SK-N-SH treated with all-trans-retinoic acid at 6 μM for 48 hours (cell line): Measurements from ENCODE around the gene MAP1A.

Source experiments
- ATAC-seq: fragments of 200-7000 bp; cut with Tn5 transposase; 3 replicates; pipeline ENCODE4 v1.9.1; 2020; ENCODE audit warnings: mild to moderate bottlenecking, moderate library complexity
- ARNTL ChIP-seq: fragments of 450-650 bp; formaldehyde crosslinking; IDR thresholded peaks from 2 replicates; pipeline ENCODE4 v1.5.0; 2020; ENCODE audit warnings: low read depth, mild to moderate bottlenecking, moderate library complexity, borderline replicate concordance
- CSDC2 ChIP-seq: fragments of 250-450 bp; sonication (Bioruptor Pico); IDR thresholded peaks from 2 replicates; pipeline ENCODE4 v1.5.0; 2020; ENCODE audit warnings: mild to moderate bottlenecking, moderate library complexity
- CSRNP3 ChIP-seq: fragments of 250-450 bp; sonication (Bioruptor Pico); IDR thresholded peaks from 2 replicates; pipeline ENCODE4 v1.5.1; 2021; ENCODE audit warnings: mild to moderate bottlenecking, moderate library complexity
- ESRRG ChIP-seq: fragments of 250-450 bp; sonication (Bioruptor Pico); IDR thresholded peaks from 2 replicates; pipeline ENCODE4 v1.6.1; 2021; ENCODE audit warnings: mild to moderate bottlenecking
- GLIS3 ChIP-seq: fragments of 250-450 bp; sonication (Bioruptor Pico); IDR thresholded peaks from 2 replicates; pipeline ENCODE4 v1.5.0; 2020; ENCODE audit warnings: mild to moderate bottlenecking, moderate library complexity
- ISL1 ChIP-seq: fragments of 250-450 bp; sonication (Bioruptor Pico); IDR thresholded peaks from 2 replicates; pipeline ENCODE4 v2.1.2; 2022; ENCODE audit warnings: mild to moderate bottlenecking, moderate library complexity
- OSR1 ChIP-seq: fragments of 250-450 bp; sonication (Bioruptor Pico); IDR thresholded peaks from 2 replicates; pipeline ENCODE4 v1.8.0; 2022; ENCODE audit warnings: moderate library complexity, mild to moderate bottlenecking, inconsistent platforms
- PATZ1 ChIP-seq: fragments of 250-450 bp; sonication (Bioruptor Pico); IDR thresholded peaks from 2 replicates; pipeline ENCODE4 v1.8.0; 2020; ENCODE audit warnings: mild to moderate bottlenecking, moderate library complexity, borderline replicate concordance
- POU6F1 ChIP-seq: fragments of 250-450 bp; sonication (Bioruptor Pico); IDR thresholded peaks from 2 replicates; pipeline ENCODE4 v1.8.0; 2021; ENCODE audit warnings: low read depth, mild to moderate bottlenecking, moderate library complexity, borderline replicate concordance
- RARB ChIP-seq: fragments of 250-450 bp; sonication (Bioruptor Pico); IDR thresholded peaks from 2 replicates; pipeline ENCODE4 v1.8.0; 2021; ENCODE audit warnings: mild to moderate bottlenecking, moderate library complexity
- TSHZ2 ChIP-seq: fragments of 250-450 bp; sonication (Bioruptor Pico); IDR thresholded peaks from 2 replicates; pipeline ENCODE4 v1.5.0; 2020; ENCODE audit warnings: mild to moderate bottlenecking, moderate library complexity
- ZC3H10 ChIP-seq: fragments of 250-450 bp; sonication (Bioruptor Pico); IDR thresholded peaks from 2 replicates; pipeline ENCODE4 v1.5.1; 2021; ENCODE audit warnings: mild to moderate bottlenecking, moderate library complexity
- ZFP30 ChIP-seq: fragments of 450-650 bp; formaldehyde crosslinking; IDR thresholded peaks from 2 replicates; pipeline ENCODE4 v1.5.0; 2022; ENCODE audit warnings: mild to moderate bottlenecking, moderate library complexity
- ZNF70 ChIP-seq: fragments of 450-650 bp; formaldehyde crosslinking; IDR thresholded peaks from 2 replicates; pipeline ENCODE4 v1.5.0; 2020; ENCODE audit warnings: mild to moderate bottlenecking, moderate library complexity
- ZNF8 ChIP-seq: fragments of 450-650 bp; formaldehyde crosslinking; IDR thresholded peaks from 2 replicates; pipeline ENCODE4 v1.5.0; 2020; ENCODE audit warnings: mild to moderate bottlenecking, moderate library complexity

Gene MAP1A

GRCh38 chr15:43517354-43518196 is at the start of gene MAP1A:
MAP1A (plus strand) TSS chr15:43517608; CDS start chr15:43521474, 3,866 bp downstream.
- TF ChIP-seq GLIS3 (CRISPR knock-in tag) (no peak), OSR1 (no peak), PATZ1 (no peak), ESRRG (CRISPR knock-in tag) (no peak), ZNF8 (CRISPR knock-in tag) (no peak)
- peak; percentile 73 for ATAC-seq

- no peak for ATAC-seq
Observed at GRCh38 chr15:43469867-43470266, 47.5 kb upstream of the MAP1A start.

More at GRCh38 chr15:43469867-43470266, 47.5 kb upstream of the MAP1A start:
- TF ChIP-seq ZFP30 (CRISPR knock-in tag) (no peak), ZC3H10 (CRISPR knock-in tag) (no peak), CSDC2 (CRISPR knock-in tag) (no peak), ZNF70 (CRISPR knock-in tag) (no peak), TSHZ2 (CRISPR knock-in tag) (no peak), ISL1 (CRISPR knock-in tag) (no peak), ARNTL (CRISPR knock-in tag) (no peak), ESRRG (CRISPR knock-in tag) (no peak), POU6F1 (no peak), PATZ1 (no peak), GLIS3 (CRISPR knock-in tag) (no peak), CSRNP3 (CRISPR knock-in tag) (no peak), OSR1 (no peak), RARB (CRISPR knock-in tag) (no peak)
